GM18870 (cell line): ENCODE results near the gene CDK5RAP3.
"Not testable (repeated sequence)": the region's sequence is repeated elsewhere in the genome, so short reads cannot be mapped to it uniquely, and the experiment has no call there.

Experiments
- ATAC-seq: cut with Tn5 transposase; IDR thresholded peaks from one replicate; pipeline ENCODE4 v1.9.1; 2021; ENCODE audit warnings: moderate library complexity; ENCODE audit not compliant: unreplicated experiment

Gene CDK5RAP3

DNA sequence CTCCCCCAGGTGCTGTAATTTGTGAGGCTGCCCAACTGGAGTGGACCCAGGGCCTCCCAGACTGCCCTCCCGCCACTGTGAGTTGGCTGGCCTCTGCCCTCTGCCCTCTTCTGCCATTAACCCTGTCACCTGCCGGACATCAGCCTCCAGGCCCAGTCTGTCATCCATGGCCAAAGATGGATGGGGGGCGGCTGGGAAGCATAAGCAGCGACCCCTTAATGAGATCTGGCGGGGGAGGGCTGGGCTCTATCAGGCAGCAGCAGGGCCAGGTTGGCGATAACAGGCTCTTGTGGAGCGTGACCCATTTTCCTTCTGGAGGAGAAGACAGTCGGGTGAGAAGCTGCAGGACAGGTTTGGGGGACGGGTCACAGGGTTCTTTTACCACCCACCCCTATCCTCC, 25.3 kb downstream of the CDK5RAP3 start:
- no peak for ATAC-seq

DNA sequence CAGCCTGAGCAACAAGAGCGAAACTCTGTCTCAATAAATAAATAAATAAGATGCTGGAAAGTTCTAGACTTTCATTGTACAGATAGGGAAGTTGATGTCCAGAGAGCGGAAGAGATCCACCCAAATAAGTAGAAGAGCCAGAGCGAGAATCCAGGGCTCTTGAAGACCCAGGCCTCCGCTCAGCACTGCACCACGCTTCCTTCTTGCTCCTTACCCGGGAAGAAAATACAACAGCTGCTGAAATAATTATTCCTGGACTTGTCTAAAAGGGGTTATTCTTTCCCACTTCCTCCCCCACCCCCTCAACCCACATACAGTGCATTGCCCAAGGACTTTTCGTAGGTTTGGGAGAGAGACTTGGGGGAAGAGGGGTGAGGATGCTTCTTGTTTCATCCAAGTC, 26.7 kb downstream of the CDK5RAP3 start:
- ATAC-seq, result no peak

- ATAC-seq, result no peak
Measured at GRCh38 chr17:47998044-47998443, 27.1 kb downstream of the CDK5RAP3 start.

DNA sequence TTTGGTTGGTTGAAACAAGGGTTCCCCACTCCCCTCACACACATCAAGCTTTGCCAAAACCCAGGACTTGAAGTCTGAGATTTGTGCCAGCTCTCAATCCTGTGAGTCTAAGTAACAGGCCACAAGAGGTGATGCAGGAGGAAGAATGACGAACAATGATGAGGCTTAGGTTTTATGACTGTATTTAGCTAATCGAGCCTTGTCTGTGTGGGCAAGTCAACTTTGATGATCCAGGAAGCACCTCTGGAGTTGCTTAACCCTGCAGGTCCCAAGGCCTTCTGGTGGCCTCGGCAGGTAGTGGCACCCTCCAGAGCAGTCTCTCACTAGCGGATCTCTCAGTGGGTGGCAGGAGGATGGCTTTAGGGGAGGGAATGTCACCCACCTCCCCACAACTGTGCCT, 28.7 kb downstream of the CDK5RAP3 start:
- ATAC-seq, result no peak

DNA sequence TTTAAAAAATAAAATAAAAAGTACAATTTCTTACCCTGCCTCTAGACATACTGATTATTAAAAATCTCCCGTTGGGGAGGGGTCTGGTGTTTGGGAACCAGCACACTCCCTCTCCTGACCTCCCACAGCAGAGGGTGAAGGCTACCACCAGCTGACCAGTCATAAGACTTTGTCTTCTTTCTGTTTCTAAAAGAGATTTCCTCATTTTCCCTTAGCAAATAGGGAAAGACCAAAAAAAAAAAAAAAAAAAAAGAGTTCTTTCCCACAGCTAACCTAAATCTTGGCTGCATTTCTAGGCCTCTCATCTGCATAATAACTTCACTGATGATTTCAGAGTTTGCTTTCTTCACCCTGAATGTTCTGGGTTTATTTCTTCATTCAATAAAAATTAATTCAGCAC, 30.3 kb downstream of the CDK5RAP3 start:
- ATAC-seq, result no peak

GRCh38 chr17:48001657-48002056, 30.7 kb downstream of the CDK5RAP3 start:
- not testable (repeated sequence) for ATAC-seq

DNA sequence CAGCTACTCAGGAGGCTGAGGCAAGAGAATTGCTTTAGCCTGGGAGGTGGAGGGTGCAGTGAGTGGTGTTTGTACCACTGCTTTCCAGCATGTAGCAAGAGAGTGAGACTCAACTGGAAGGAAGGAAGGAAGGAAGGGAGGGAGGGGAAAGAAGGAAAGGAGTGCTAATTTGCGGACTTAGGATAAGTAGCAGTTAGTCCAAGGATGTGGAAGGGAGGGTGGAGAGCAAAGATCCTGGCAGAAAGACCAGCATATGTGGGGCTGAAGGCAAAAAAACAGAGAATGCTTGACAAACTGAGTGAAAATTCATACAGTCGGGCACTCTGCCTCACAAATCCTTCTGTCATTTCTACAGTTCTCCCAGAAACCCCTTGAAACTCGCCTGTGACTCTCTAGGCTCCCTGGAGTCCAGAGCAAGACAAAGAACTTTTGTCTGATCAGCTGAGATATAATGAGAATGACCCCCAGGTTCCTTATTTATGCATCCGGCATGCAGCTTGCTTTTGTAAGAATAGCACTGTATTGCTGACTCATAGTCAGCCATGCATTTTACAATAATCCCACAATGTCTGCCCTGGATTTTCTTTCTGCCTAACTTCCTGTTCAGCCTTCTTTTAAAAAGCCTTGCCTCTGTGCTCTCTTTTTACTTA, 31.5 kb downstream of the CDK5RAP3 start:
- no peak for ATAC-seq

- no peak for ATAC-seq
Measured at GRCh38 chr17:48002916-48003416, 32.1 kb downstream of the CDK5RAP3 start.

- no peak for ATAC-seq
Measured at GRCh38 chr17:48003417-48004151, 32.7 kb downstream of the CDK5RAP3 start.

GRCh38 chr17:48004983-48005382, 34.1 kb downstream of the CDK5RAP3 start:
- no peak for ATAC-seq

DNA sequence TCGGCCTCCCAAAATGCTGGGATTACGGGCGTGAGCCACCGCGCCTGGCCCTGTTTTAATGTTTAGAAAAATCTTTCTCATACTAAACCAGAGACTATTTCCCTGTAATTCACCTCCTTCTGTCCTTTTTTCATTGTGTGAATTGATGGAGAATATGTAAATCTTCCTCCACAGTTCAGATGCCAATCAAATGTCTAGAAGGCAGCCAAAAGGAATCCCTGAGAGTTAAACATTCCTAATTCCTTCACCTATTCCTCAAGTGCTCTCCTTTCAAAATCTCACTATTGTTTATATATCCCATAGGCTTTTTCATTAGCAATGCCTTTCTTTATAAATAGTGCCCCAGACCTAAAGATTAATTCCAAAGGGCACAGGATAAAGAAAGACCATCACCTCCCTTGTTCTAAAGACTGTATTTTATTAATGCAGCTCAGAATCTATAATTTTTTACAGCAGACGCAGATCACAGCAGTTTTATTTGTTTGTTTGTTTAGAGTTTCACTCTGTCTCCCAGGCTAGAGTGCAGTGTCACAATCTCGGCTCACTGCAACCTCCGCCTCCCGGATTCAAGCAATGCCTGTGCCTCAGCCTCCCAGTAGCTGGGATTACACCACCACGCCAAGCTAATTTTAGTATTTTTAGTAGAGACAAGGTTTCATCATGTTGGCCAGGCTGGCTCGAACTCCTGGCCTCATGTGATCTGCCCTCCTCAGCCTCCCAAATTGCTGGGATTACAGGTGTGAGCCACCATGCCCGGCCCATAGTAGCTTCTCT, 36.2 kb downstream of the CDK5RAP3 start:
- no peak for ATAC-seq

GRCh38 chr17:48010193-48010592, 39.3 kb downstream of the CDK5RAP3 start:
- no peak for ATAC-seq

DNA sequence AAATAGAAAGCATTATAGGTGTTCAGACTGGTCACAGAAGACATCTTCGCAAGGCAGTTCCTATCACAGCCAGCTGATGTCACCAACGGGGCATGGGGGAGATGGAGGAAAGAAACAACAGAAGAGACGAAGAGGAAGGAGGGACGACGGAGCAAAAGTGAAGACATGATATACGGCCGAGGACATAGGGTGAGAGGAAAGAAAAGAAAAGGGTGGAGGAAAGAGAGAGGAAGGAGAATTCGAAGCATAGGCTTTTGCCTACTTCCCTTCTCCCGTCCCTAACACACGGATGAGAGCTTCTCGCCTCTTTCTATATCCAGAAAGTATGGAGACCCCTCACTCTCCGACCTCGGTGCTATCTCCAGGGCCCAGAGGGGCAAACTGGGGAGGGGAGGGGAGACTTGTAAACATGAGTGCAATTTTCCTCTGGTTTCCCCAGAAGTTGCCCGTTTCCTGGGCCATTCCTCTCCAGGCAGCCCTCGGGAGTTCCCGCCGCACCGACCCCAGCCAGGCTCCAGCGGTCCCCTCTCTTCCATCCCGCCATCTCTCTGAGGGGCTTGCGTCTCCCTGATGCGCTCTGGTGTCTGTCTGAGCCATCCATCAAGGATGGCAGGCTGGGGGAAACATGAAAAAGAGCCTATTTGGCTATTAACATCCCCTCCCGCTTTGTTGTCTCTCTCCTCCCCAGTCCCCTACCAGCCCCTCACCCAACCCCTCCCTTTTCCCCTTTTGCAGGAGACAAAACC, 40.7 kb downstream of the CDK5RAP3 start:
- ATAC-seq, result no peak

DNA sequence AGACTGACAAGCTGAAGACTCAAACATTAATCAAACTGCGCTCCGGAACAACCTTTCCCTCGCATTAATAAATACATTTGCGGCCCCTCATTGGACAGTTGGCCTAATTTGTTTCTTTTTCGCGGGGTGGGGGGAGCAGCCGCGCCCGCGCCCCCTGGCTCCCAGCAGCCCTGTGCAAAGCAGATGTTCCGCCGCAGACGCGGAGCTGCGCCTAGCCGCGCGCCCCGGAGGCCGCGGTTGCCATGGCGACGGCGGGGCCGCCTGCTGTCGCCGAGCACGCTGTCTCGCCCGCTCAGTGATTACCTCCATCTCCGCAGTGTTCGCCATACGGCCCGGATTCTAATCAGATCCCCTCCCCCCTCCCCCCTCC, 41.2 kb downstream of the CDK5RAP3 start:
- ATAC-seq, result no peak

GRCh38 chr17:48012654-48013053, 41.7 kb downstream of the CDK5RAP3 start:
- ATAC-seq, result no peak

DNA sequence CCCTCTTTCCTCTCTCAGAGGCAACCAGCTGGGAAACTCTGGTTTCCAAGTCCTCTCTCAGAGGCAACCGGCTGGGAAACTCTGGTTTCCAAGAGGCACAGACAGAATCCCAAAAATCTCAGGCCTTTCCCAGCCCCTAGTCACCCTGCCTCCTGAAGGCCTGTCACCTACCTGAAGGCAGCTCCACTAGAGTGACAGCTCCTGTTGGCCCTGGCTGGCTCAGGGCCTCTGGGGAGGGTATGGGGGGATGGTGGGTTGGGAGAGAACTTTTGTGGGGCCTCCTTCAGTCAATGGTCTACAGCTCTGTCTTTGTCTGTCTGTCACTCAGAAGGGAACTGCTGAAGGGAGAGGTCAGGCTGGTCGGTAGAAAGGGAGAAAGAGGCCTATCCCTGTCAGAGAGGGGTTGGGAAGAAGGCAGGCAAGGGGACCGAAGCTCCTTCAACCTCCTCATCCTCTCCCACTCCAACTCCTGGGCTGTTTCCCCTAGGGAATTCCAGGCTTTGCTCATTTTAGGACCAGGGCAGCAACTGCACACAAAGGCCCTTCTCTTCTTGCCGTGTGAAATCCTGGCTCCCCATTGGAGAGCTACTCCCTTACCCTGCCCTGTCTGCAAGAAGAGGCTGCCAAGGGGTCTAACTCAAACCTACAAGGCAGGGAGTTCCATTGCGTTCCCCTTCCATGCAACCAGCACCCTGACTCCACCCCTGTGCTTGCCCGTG, 43.1 kb downstream of the CDK5RAP3 start:
- no peak for ATAC-seq

DNA sequence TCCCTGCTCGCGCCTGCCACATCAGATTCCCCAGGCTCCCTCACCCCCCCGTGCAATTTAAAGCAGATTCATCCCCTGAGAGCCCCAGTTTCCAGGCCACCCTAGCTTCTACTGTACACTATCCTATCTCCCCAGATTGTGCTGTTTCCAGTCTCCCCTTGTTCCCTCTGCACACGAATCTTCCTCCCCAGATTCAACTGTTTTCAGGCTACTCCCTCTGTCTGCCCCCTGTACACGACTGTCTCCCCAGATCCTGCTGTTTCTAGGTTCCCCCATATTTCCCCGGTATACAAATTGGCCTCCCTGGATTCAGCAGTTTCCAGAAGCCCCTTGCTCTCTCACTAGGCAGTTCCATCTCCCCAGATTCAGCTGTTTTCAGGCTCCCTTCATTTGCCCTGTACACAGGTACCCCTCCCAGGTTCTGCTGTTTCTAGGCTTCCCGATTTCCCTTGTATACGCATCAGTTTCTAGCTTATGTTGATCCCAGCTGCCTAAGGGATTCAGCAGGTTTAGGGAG, 43.7 kb downstream of the CDK5RAP3 start:
- ATAC-seq, result no peak

DNA sequence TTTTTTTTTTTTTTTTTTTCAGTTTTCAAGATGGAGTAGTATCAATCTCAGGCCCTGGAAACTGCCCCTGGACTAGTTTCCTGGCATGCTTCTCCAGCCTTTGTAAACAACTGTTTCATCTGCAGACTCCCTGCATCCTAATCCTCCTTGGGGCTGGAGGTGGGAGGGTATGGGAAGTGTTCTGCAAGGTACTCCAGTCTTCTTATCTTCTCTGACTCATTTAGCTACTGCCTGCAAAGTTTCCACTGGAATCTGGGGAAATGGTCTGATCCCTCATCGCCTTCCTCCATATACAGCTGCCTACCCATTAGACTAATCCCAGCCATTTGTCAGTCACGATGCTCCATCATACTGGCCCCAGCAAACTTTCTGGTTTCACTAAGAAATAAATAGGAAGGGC, 45.2 kb downstream of the CDK5RAP3 start:
- no peak for ATAC-seq

- ATAC-seq, result not testable (repeated sequence)
Measured at GRCh38 chr17:48017817-48018158, 46.9 kb downstream of the CDK5RAP3 start.

GRCh38 chr17:48021934-48022333, 51.0 kb downstream of the CDK5RAP3 start:
- ATAC-seq, result no peak
